Lung microvascular endothelial cell (primary cell): ENCODE data around the gene HDLBP. TPM values are rescaled to one million over a fixed set of nuclear protein-coding genes. Genes with fewer than 3 reads are reported as not detected.

ENCODE experiments used
- DNase-seq, 2 donors: peaks; one replicate each; pipeline versions ENCODE4 v3.0.0 to v3.0.0-alpha.2; 2010; ENCODE audit warnings: low read depth in 2 of 2
- total RNA-seq: library from RNA; depleted of rRNA; stranded (reverse); fragments of >200 nt; gene quantifications from 2 replicates; pipeline ENCODE4 v1.2.1, GENCODE V29; 2014

Gene HDLBP
- total RNA-seq, 1 donor from 2014 or later = 619 TPM

DNA sequence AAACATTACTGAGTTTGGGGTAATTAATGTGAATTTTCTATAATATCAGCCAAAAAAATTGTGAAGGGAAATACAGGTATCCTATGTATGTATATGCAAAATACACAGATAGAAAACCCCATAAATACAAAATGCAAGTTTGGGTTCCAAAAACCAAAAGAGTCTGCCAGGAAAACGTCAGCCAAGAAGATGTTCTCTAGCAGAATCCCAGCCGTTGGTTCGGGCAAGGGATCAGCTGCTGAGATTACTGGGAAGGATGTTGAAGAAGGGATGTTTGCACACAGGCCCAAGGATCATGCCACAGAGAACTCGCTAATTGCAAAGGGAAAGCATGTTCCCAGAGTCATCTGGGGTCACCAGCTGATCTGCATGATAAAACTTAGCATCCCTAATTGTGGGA lies 136.5 kb downstream of the HDLBP start:
- no peak for DNase-seq

DNA sequence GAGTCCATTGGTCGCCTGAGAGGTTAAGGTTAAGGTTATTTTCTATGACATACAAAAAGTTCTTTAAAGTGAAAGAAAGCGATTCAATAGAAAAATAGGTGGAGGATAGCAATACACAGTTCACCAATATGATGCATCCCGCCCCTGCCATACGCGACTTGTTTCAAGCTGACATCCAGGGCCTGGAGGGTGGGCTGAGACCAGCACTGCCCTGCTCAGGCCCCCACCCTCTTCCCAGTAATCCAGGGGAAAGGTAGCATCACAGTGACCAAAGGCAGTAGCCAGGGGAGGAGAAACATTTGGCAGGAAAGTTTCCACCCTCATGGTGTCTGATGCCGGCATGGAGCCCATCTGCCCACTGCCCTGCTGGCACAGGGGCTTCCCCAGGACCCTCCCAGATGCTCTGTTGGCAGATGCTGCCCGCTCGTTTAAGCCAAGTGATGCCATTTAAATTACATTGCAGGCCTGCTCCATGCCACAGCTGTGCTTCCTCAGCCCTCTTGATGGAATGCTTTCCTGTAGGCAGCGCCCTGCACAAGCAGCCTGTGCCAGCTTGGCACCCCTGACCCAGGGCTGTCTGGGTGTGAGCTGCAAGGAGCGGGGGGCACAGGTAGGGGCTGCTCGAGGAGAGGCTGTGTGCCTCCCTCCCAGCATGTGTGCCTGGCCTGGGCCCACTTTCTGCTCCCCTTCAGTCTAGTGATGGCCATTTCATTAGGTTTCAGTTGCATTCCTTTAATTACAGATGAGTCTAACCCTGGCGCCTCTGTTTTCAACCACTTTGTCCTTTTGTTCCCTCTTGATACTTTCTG lies 137.7 kb downstream of the HDLBP start:
- DNase-seq = no peak

Other genes starting within 250 kb of the HDLBP start
- gene MTERF4, start 213.4 kb downstream of the HDLBP start, total RNA-seq = 19.8 and 34.1 TPM in 2 replicates
- 4.4 and 8.7 TPM in 2 replicates for gene PASK, start 166.2 kb downstream of the HDLBP start, total RNA-seq
- gene PPP1R7, start 165.2 kb downstream of the HDLBP start, total RNA-seq = 54.9 and 57.7 TPM in 2 replicates
- 0.65 and 2.6 TPM in 2 replicates for gene ANO7, start 127.0 kb downstream of the HDLBP start, total RNA-seq
- 394 and 411 TPM in 2 replicates for gene SEPTIN2, start 253 bp upstream of the HDLBP start, total RNA-seq
- 22.7 and 35.7 TPM in 2 replicates for gene FARP2, start 40.6 kb upstream of the HDLBP start, total RNA-seq
- gene STK25, start 192.9 kb upstream of the HDLBP start, total RNA-seq = 240 and 367 TPM in 2 replicates
- gene BOK, start 243.1 kb upstream of the HDLBP start, total RNA-seq = 37.7 and 113 TPM in 2 replicates